ENCODE data around the gene LTK.

Gene LTK

DNA sequence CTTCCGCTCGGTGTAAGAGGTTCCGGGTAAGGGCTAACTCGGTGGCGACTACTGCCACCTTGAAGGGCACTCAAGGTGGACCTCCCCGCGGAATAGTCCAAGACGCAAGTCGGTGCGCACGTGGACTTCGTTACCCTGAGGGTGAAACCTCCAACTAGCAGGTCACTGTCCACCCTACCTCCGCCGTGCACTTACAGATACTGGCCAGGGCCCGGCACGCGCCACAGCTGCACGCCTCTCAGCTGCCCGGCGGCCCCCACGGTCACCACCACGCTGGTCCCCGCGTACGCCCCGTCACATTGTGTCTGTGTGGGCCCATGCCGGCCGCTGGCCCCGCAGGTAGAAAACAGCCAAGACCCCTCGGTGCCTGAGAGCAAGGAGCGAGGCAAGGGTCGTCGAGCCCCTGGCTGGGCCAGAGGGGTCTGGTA, 1.1 kb downstream of the LTK start:
- peak overlapping the region; percentile 57 for H3K4me2 ChIP-seq (ENCODE audit: low read length)
- no peak overlapping the region for H3K9ac ChIP-seq (ENCODE audit: low read length)
- H3K4me1 ChIP-seq (ENCODE audit: low read length) = peaks cover 2% of the 10 kb centered on the region; the same call in 1 of the 2 replicates
- TF ChIP-seq EZH2phosphoT487 (IDR thresholded peaks at IDR 0.05; ENCODE audit: low read depth) = no peak
- TF ChIP-seq, protein P1, sequence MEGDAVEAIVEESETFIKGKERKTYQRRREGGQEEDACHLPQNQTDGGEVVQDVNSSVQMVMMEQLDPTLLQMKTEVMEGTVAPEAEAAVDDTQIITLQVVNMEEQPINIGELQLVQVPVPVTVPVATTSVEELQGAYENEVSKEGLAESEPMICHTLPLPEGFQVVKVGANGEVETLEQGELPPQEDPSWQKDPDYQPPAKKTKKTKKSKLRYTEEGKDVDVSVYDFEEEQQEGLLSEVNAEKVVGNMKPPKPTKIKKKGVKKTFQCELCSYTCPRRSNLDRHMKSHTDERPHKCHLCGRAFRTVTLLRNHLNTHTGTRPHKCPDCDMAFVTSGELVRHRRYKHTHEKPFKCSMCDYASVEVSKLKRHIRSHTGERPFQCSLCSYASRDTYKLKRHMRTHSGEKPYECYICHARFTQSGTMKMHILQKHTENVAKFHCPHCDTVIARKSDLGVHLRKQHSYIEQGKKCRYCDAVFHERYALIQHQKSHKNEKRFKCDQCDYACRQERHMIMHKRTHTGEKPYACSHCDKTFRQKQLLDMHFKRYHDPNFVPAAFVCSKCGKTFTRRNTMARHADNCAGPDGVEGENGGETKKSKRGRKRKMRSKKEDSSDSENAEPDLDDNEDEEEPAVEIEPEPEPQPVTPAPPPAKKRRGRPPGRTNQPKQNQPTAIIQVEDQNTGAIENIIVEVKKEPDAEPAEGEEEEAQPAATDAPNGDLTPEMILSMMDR (IDR thresholded peaks at IDR 0.05; ENCODE audit: low read depth, low read length) = no peak
- H3K27ac ChIP-seq (ENCODE audit: low read length) = no peak overlapping the region
- H2AFZ ChIP-seq (ENCODE audit: low read depth, low read length) = no peak overlapping the region
- H3K36me3 ChIP-seq (replicated peaks; ENCODE audit: low read depth, low read length) = no peaks in the 10 kb centered on the region
- H3K4me3 ChIP-seq (ENCODE audit: low read length) = peak overlapping the region; percentile 53
- H3K27me3 ChIP-seq (ENCODE audit: low read depth, low read length) = no peaks in the 10 kb centered on the region
- H4K20me1 ChIP-seq (ENCODE audit: insufficient read depth, low read length) = no peaks in the 10 kb centered on the region
- no peaks in the 10 kb centered on the region for H3K79me2 ChIP-seq (ENCODE audit: low read length)
- H3K9me3 ChIP-seq (ENCODE audit: insufficient read depth, low read length) = no peaks in the 10 kb centered on the region

DNA sequence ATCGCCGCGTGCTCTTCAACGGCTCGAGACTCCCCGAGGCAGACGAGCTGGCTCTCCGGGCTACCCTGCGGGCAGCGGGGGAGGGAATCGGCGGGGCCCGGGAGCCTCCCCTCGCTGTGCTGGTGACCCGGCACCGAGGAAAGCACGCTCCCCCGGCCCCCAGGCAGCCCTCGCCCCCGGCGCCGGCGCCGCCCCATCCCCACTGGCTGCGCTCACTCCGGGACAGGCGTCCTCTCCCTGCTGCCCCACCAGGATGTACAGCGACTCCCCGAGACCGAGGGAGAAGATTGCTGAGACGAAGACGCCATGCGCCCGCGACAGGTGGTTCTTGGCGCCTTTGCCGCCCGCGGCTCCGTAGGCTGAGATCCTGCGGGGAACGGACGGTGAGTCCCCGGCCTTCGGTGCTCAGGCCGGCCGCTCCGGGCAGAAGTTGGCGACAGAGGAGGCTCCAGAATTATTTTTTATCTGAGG, 1.7 kb downstream of the LTK start:
- Histone ChIP-seq H3K79me2 (ENCODE audit: low read length) (no peaks in the 10 kb centered on the region), H3K9me3 (ENCODE audit: insufficient read depth, low read length) (no peaks in the 10 kb centered on the region), H3K4me3 (ENCODE audit: low read length) (no peak overlapping the region), H3K4me2 (ENCODE audit: low read length) (no peak overlapping the region), H3K36me3 (replicated peaks; ENCODE audit: low read depth, low read length) (no peaks in the 10 kb centered on the region), H2AFZ (ENCODE audit: low read depth, low read length) (no peak overlapping the region), H4K20me1 (ENCODE audit: insufficient read depth, low read length) (no peaks in the 10 kb centered on the region), H3K9ac (ENCODE audit: low read length) (no peak overlapping the region), H3K4me1 (ENCODE audit: low read length) (peaks cover 2% of the 10 kb centered on the region; the same call in 1 of the 2 replicates), H3K27me3 (ENCODE audit: low read depth, low read length) (no peaks in the 10 kb centered on the region), H3K27ac (ENCODE audit: low read length) (no peak overlapping the region)
- no peak for TF ChIP-seq EZH2phosphoT487 (IDR thresholded peaks at IDR 0.05; ENCODE audit: low read depth)
- TF ChIP-seq, protein P1 (IDR thresholded peaks at IDR 0.05; ENCODE audit: low read depth, low read length) = no peak

DNA sequence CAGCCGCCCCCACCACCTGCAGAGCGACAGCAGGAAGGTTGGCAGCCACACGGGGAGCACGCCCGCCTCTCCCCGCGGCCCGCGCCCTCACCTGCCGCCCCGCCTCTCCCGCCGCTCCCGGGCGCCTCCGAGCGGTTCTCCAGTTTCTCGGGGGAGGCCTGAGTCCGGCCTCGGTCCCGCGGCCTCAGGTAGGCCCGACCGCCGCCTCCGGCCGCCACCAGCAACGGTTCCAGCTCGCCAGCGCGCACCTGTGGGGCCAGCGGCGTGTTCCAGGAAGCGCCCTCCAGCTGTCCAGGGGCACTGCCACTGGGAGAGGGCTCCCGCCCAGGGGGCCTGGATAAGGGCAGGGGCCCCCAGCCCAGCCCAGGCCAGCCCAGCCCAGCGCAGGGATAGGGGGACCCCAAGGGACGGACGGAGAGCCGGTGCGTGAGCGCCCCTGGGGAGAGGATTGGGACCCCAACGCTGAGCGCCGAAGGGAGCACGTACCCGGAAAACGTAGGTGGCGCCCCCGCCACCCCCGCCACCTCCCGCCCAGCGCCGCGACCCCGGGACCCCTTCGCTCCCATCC, 2.2 kb downstream of the LTK start:
- TF ChIP-seq, protein P1 (IDR thresholded peaks at IDR 0.05; ENCODE audit: low read depth, low read length) = no peak
- no peak for TF ChIP-seq EZH2phosphoT487 (IDR thresholded peaks at IDR 0.05; ENCODE audit: low read depth)
- no peak overlapping the region for H3K4me3 ChIP-seq (ENCODE audit: low read length)
- no peaks in the 10 kb centered on the region for H4K20me1 ChIP-seq (ENCODE audit: insufficient read depth, low read length)
- no peaks in the 10 kb centered on the region for H3K9me3 ChIP-seq (ENCODE audit: insufficient read depth, low read length)
- H2AFZ ChIP-seq (ENCODE audit: low read depth, low read length) = no peak overlapping the region
- no peak overlapping the region for H3K9ac ChIP-seq (ENCODE audit: low read length)
- H3K36me3 ChIP-seq (replicated peaks; ENCODE audit: low read depth, low read length) = no peaks in the 10 kb centered on the region
- H3K27me3 ChIP-seq (ENCODE audit: low read depth, low read length) = no peaks in the 10 kb centered on the region
- no peaks in the 10 kb centered on the region for H3K79me2 ChIP-seq (ENCODE audit: low read length)
- H3K4me1 ChIP-seq (ENCODE audit: low read length) = peaks cover 2% of the 10 kb centered on the region; the same call in 1 of the 2 replicates
- H3K27ac ChIP-seq (ENCODE audit: low read length) = no peak overlapping the region
- H3K4me2 ChIP-seq (ENCODE audit: low read length) = no peak overlapping the region

DNA sequence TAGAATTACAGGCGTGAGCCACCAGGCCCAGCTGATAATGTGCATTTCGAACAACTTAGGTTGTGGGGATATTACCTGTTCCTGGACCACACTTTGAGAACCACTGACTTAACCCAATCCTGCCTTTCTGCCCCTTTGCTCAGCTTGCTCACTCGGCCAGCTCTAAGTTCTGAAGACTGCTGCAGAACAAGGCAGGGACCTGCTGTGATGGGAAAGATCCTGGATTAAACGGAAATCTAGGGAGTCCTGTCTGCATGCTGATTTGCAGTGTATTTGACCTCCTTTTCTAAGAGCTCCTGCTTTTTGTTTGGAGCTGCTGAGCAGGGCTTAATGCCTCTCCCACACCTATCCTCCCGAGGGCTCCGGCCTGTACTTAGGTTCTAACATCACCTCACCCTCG, 2.9 kb downstream of the LTK start:
- no peak overlapping the region for H3K27ac ChIP-seq (ENCODE audit: low read length)
- no peak overlapping the region for H3K9ac ChIP-seq (ENCODE audit: low read length)
- peaks cover 2% of the 10 kb centered on the region; the same call in 1 of the 2 replicates for H3K4me1 ChIP-seq (ENCODE audit: low read length)
- no peak overlapping the region for H3K4me2 ChIP-seq (ENCODE audit: low read length)
- H3K36me3 ChIP-seq (replicated peaks; ENCODE audit: low read depth, low read length) = no peaks in the 10 kb centered on the region
- H4K20me1 ChIP-seq (ENCODE audit: insufficient read depth, low read length) = no peaks in the 10 kb centered on the region
- no peaks in the 10 kb centered on the region for H3K9me3 ChIP-seq (ENCODE audit: insufficient read depth, low read length)
- no peak overlapping the region for H3K4me3 ChIP-seq (ENCODE audit: low read length)
- H3K27me3 ChIP-seq (ENCODE audit: low read depth, low read length) = no peaks in the 10 kb centered on the region
- TF ChIP-seq, protein P1 (IDR thresholded peaks at IDR 0.05; ENCODE audit: low read depth, low read length) = no peak
- no peak for TF ChIP-seq EZH2phosphoT487 (IDR thresholded peaks at IDR 0.05; ENCODE audit: low read depth)
- no peak overlapping the region for H2AFZ ChIP-seq (ENCODE audit: low read depth, low read length)
- no peaks in the 10 kb centered on the region for H3K79me2 ChIP-seq (ENCODE audit: low read length)
